ENCODE measurements around the gene PTGFRN. TPM values are rescaled to one million over a fixed set of nuclear protein-coding genes. Genes with fewer than 3 reads are reported as not detected.

The PTGFRN gene
- total RNA-seq, 2 donors from 2014 or later: 41.6 to 43.2 TPM

- Mint-ChIP-seq H3K4me3 (no peak overlapping the region), H3K4me1 (peaks cover 7% of the 10 kb centered on the region), H3K36me3 (ENCODE audit: low read depth) (peaks cover 27% of the 10 kb centered on the region), H3K27ac (peak overlapping the region; percentile 62), H3K9me3 (peaks cover 12% of the 10 kb centered on the region), H3K27me3 (ENCODE audit: insufficient read depth) (no peaks in the 10 kb centered on the region)
- peaks cover 9% of the 10 kb centered on the region for H3K36me3 ChIP-seq (ENCODE audit: control insufficient read depth, insufficient read depth, low read length)
- H3K27ac ChIP-seq (ENCODE audit: low read depth, low read length): no peak overlapping the region
- no peaks in the 10 kb centered on the region for H3K4me1 ChIP-seq (ENCODE audit: control insufficient read depth, insufficient read depth, low read length)
- 93 to 100% methylated on average over 3 to 9 of the region's 9 CpGs for WGBS, 2 experiments (ENCODE audit: insufficient coverage in 1 of 2, insufficient read length in 1 of 2)
- H3K9me3 ChIP-seq (ENCODE audit: control insufficient read depth, low read length): no peaks in the 10 kb centered on the region
- peak; percentile 62 for TF ChIP-seq CTCF (conservative IDR thresholded peaks at IDR 0.05)
- H3K27me3 ChIP-seq (ENCODE audit: control insufficient read depth, insufficient read depth, low read length, poor library complexity, severe bottlenecking): no peaks in the 10 kb centered on the region
- peak; percentile 83 for DNase-seq
- H3K4me3 ChIP-seq (ENCODE audit: low read length): no peak overlapping the region
- H3K9ac ChIP-seq (ENCODE audit: extremely low read depth, low read length, poor library complexity, severe bottlenecking): no peak overlapping the region
Observed at GRCh38 chr1:116982319-116983004, 72.7 kb downstream of the PTGFRN start.

GRCh38 chr1:116983112-116983511 is 73.4 kb downstream of the PTGFRN start:
- Mint-ChIP-seq H3K9me3 (peaks cover 12% of the 10 kb centered on the region), H3K4me3 (no peak overlapping the region), H3K27me3 (ENCODE audit: insufficient read depth) (no peaks in the 10 kb centered on the region), H3K27ac (no peak overlapping the region), H3K36me3 (ENCODE audit: low read depth) (peaks cover 33% of the 10 kb centered on the region), H3K4me1 (peaks cover 9% of the 10 kb centered on the region)
- DNase-seq: no peak
- H3K4me1 ChIP-seq (ENCODE audit: control insufficient read depth, insufficient read depth, low read length): no peaks in the 10 kb centered on the region
- WGBS, 2 experiments (ENCODE audit: insufficient coverage in 1 of 2, insufficient read length in 1 of 2): 86 to 93% methylated on average over 1 to 5 of the region's 5 CpGs
- peaks cover 9% of the 10 kb centered on the region for H3K36me3 ChIP-seq (ENCODE audit: control insufficient read depth, insufficient read depth, low read length)
- H3K27me3 ChIP-seq (ENCODE audit: control insufficient read depth, insufficient read depth, low read length, poor library complexity, severe bottlenecking): no peaks in the 10 kb centered on the region
- H3K9me3 ChIP-seq (ENCODE audit: control insufficient read depth, low read length): no peaks in the 10 kb centered on the region
- no peak overlapping the region for H3K4me3 ChIP-seq (ENCODE audit: low read length)
- H3K9ac ChIP-seq (ENCODE audit: extremely low read depth, low read length, poor library complexity, severe bottlenecking): no peak overlapping the region
- no peak for TF ChIP-seq CTCF (conservative IDR thresholded peaks at IDR 0.05)
- no peak overlapping the region for H3K27ac ChIP-seq (ENCODE audit: low read depth, low read length)

- H3K4me3 Mint-ChIP-seq: no peak overlapping the region
- H3K4me1 Mint-ChIP-seq: peaks cover 13% of the 10 kb centered on the region
- peaks cover 38% of the 10 kb centered on the region for H3K36me3 Mint-ChIP-seq (ENCODE audit: low read depth)
- no peak overlapping the region for H3K4me3 ChIP-seq (ENCODE audit: low read length)
- H3K9me3 Mint-ChIP-seq: peaks cover 12% of the 10 kb centered on the region
- no peaks in the 10 kb centered on the region for H3K4me1 ChIP-seq (ENCODE audit: control insufficient read depth, insufficient read depth, low read length)
- no peak for DNase-seq
- no peak overlapping the region for H3K9ac ChIP-seq (ENCODE audit: extremely low read depth, low read length, poor library complexity, severe bottlenecking)
- 89% methylated on average over 4 of the region's 4 CpGs; no CpG with 5 or more reads in 1 of the 2 experiments for WGBS, 2 experiments (ENCODE audit: insufficient coverage in 1 of 2, insufficient read length in 1 of 2)
- no peak for TF ChIP-seq CTCF (conservative IDR thresholded peaks at IDR 0.05)
- peaks cover 9% of the 10 kb centered on the region for H3K36me3 ChIP-seq (ENCODE audit: control insufficient read depth, insufficient read depth, low read length)
- H3K27me3 ChIP-seq (ENCODE audit: control insufficient read depth, insufficient read depth, low read length, poor library complexity, severe bottlenecking): no peaks in the 10 kb centered on the region
- H3K27ac Mint-ChIP-seq: no peak overlapping the region
- H3K9me3 ChIP-seq (ENCODE audit: control insufficient read depth, low read length): no peaks in the 10 kb centered on the region
- H3K27ac ChIP-seq (ENCODE audit: low read depth, low read length): no peak overlapping the region
- no peaks in the 10 kb centered on the region for H3K27me3 Mint-ChIP-seq (ENCODE audit: insufficient read depth)
Observed at GRCh38 chr1:116983678-116984077, 74.0 kb downstream of the PTGFRN start.
